Stimulated activated CD4-positive, alpha-beta T cell treated with anti-CD3 and anti-CD28 coated beads, Interleukin-2, amount 100 ng/mL, for 48 hours (primary cell): ENCODE data around the gene RIC1.
"Not testable (repeated sequence)": the region's sequence is repeated elsewhere in the genome, so short reads cannot be mapped to it uniquely, and the experiment has no call there.

Source experiments
- DNase-seq, 2 donors: peaks; one replicate each; pipeline ENCODE4 v3.0.0-alpha.2; 2020

The RIC1 gene

GRCh38 chr9:5683591-5683990 is 54.7 kb downstream of the RIC1 start:
- not testable (repeated sequence) for DNase-seq

- DNase-seq = no peak
These were observed 55.2 kb downstream of the RIC1 start for GRCh38 chr9:5684101-5684500.

- DNase-seq = no peak
These were observed 59.2 kb downstream of the RIC1 start for GRCh38 chr9:5688109-5688508.

GRCh38 chr9:5690278-5690677 is 61.4 kb downstream of the RIC1 start:
- no peak for DNase-seq

GRCh38 chr9:5695860-5696259 is 67.0 kb downstream of the RIC1 start:
- no peak for DNase-seq

- DNase-seq = no peak
These were observed 68.0 kb downstream of the RIC1 start for GRCh38 chr9:5696884-5697283.

GRCh38 chr9:5698004-5698403 is 69.1 kb downstream of the RIC1 start:
- no peak for DNase-seq

- no peak for DNase-seq
These were observed 70.1 kb downstream of the RIC1 start for GRCh38 chr9:5698810-5699556.

- no peak for DNase-seq
These were observed 79.5 kb downstream of the RIC1 start for GRCh38 chr9:5708414-5708813.

- no peak for DNase-seq
These were observed 83.9 kb downstream of the RIC1 start for GRCh38 chr9:5712651-5713390.

- DNase-seq = no peak
These were observed 85.8 kb downstream of the RIC1 start for GRCh38 chr9:5714501-5715401.

GRCh38 chr9:5715548-5716127 is 86.7 kb downstream of the RIC1 start:
- no peak for DNase-seq

GRCh38 chr9:5717434-5717833 is 88.5 kb downstream of the RIC1 start:
- not testable (repeated sequence) for DNase-seq

- DNase-seq = no peak
These were observed 89.6 kb downstream of the RIC1 start for GRCh38 chr9:5718296-5719032.

- DNase-seq = no peak
These were observed 90.4 kb downstream of the RIC1 start for GRCh38 chr9:5719100-5719926.

- DNase-seq = no peak
These were observed 91.2 kb downstream of the RIC1 start for GRCh38 chr9:5720151-5720550.

- DNase-seq = no peak
These were observed 92.6 kb downstream of the RIC1 start for GRCh38 chr9:5721279-5722087.

- not testable (repeated sequence) for DNase-seq
These were observed 93.8 kb downstream of the RIC1 start for GRCh38 chr9:5722679-5723078.

GRCh38 chr9:5735072-5735471 is 106.2 kb downstream of the RIC1 start:
- DNase-seq = no peak

GRCh38 chr9:5736563-5737346 is 107.8 kb downstream of the RIC1 start:
- no peak for DNase-seq
